BJ (cell line): ENCODE measurements around the gene NHSL2. TPM values are rescaled to one million over a fixed set of nuclear protein-coding genes. Genes with fewer than 3 reads are reported as not detected.
"Not testable (repeated sequence)": the region's sequence is repeated elsewhere in the genome, so short reads cannot be mapped to it uniquely, and the experiment has no call there.

ENCODE experiments used
- CTCF ChIA-PET: fragments of 350-600 bp; formaldehyde crosslinking; extraction: SDS; loops from one replicate; lab custom pipeline; 2021; ENCODE audit warnings: antibody characterized with exemption, inconsistent platforms; lab: Yijun Ruan, JAX
- POLR2A ChIA-PET: fragments of 300-600 bp; sonication (Branson Sonifier 250); formaldehyde crosslinking; extraction: SDS; loops from one replicate; lab custom pipeline; 2021; ENCODE audit warnings: antibody characterized with exemption; lab: Charles Lee
- DNase-seq: peaks from one replicate; pipeline ENCODE4 v3.0.0-alpha.2; 2011; ENCODE audit warnings: low read depth
- H3K27me3 ChIP-seq: 2 replicates; pipeline ENCODE4 v1.6.0; 2011; ENCODE audit warnings: low read length; ENCODE audit not compliant: control insufficient read depth, insufficient read depth
- H3K36me3 ChIP-seq: 2 replicates; pipeline ENCODE4 v1.5.1; 2011; ENCODE audit warnings: low read length; ENCODE audit not compliant: control insufficient read depth, insufficient read depth
- H3K4me3 ChIP-seq: 2 replicates; pipeline ENCODE4 v1.5.1; 2011; ENCODE audit warnings: low read depth, mild to moderate bottlenecking, control low read depth, low read length
- polyA plus RNA-seq: library from polyadenylated mRNA; depleted of rRNA; stranded (reverse); fragments of >200 nt; gene quantifications from 2 replicates; pipeline ENCODE4 v1.2.3, GENCODE V29; 2011
- TF ChIP-seq, protein P1 (sequence below): IDR thresholded peaks from 2 replicates; pipeline ENCODE4 v1.5.1; 2011; ENCODE audit warnings: low read depth, mild to moderate bottlenecking, control low read depth, inconsistent platforms, low read length, moderate library complexity; ENCODE audit not compliant: insufficient read depth

Gene NHSL2
- polyA plus RNA-seq, 1 experiment, result 7.9 TPM

GRCh38 chrX:71872542-71873458 lies 37.8 kb upstream of the NHSL2 start:
- H3K4me3 ChIP-seq, result no peak overlapping the region
- TF ChIP-seq, protein P1, sequence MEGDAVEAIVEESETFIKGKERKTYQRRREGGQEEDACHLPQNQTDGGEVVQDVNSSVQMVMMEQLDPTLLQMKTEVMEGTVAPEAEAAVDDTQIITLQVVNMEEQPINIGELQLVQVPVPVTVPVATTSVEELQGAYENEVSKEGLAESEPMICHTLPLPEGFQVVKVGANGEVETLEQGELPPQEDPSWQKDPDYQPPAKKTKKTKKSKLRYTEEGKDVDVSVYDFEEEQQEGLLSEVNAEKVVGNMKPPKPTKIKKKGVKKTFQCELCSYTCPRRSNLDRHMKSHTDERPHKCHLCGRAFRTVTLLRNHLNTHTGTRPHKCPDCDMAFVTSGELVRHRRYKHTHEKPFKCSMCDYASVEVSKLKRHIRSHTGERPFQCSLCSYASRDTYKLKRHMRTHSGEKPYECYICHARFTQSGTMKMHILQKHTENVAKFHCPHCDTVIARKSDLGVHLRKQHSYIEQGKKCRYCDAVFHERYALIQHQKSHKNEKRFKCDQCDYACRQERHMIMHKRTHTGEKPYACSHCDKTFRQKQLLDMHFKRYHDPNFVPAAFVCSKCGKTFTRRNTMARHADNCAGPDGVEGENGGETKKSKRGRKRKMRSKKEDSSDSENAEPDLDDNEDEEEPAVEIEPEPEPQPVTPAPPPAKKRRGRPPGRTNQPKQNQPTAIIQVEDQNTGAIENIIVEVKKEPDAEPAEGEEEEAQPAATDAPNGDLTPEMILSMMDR, result no peak
- H3K27me3 ChIP-seq, result no peaks in the 10 kb centered on the region
- CTCF ChIA-PET, result no interaction called here
- POLR2A ChIA-PET, result no interaction called here
- H3K36me3 ChIP-seq, result no peaks in the 10 kb centered on the region
- DNase-seq, result no peak

- TF ChIP-seq, protein P1, result no peak
- POLR2A ChIA-PET, result no interaction called here
- Histone ChIP-seq H3K27me3 (no peaks in the 10 kb centered on the region), H3K36me3 (no peaks in the 10 kb centered on the region), H3K4me3 (no peak overlapping the region)
- CTCF ChIA-PET, result no interaction called here
- no peak for DNase-seq
These were observed 37.2 kb upstream of the NHSL2 start for GRCh38 chrX:71873459-71873833.

- CTCF ChIA-PET, DNase-seq, H3K27me3 ChIP-seq, H3K36me3 ChIP-seq, POLR2A ChIA-PET, H3K4me3 ChIP-seq: not testable (repeated sequence)
These were observed 33.8 kb upstream of the NHSL2 start for GRCh38 chrX:71876841-71877240.

- no peak overlapping the region for H3K4me3 ChIP-seq
- TF ChIP-seq, protein P1, result no peak
- no peaks in the 10 kb centered on the region for H3K36me3 ChIP-seq
- H3K27me3 ChIP-seq, result no peaks in the 10 kb centered on the region
- DNase-seq, result no peak
- POLR2A ChIA-PET, result no interaction called here
- CTCF ChIA-PET, result no interaction called here
These were observed 25.5 kb upstream of the NHSL2 start for GRCh38 chrX:71885099-71885498.

- TF ChIP-seq, protein P1, result no peak
- no peaks in the 10 kb centered on the region for H3K27me3 ChIP-seq
- ChIA-PET CTCF (no interaction called here), POLR2A (no interaction called here)
- H3K36me3 ChIP-seq, result no peaks in the 10 kb centered on the region
- no peak overlapping the region for H3K4me3 ChIP-seq
- DNase-seq, result no peak
These were observed 15.0 kb upstream of the NHSL2 start for GRCh38 chrX:71895607-71896006.

DNA sequence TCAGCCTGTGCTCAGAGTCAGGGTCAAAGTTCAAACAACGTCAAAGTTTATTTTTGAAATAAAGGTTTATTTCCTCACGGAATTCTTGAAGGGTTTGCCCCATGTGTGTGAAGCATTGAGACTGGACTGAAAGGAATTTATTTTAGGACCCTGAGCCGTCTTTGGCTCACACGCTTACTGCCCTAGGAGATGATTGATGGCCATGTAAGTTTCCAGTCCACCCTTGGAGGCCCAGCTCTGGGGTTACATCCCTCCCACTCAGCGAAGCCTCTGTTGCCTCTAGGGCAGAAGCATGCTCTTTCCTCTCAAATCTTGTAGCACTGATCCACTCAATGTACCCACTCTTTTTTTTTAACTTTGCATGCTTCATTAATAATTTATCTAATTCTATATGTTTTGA lies 4.5 kb upstream of the NHSL2 start:
- no peak for DNase-seq
- Histone ChIP-seq H3K36me3 (no peaks in the 10 kb centered on the region), H3K4me3 (no peak overlapping the region), H3K27me3 (peaks cover 2% of the 10 kb centered on the region; the same call in 1 of the 2 replicates)
- ChIA-PET POLR2A (no interaction called here), CTCF (no interaction called here)
- TF ChIP-seq, protein P1, result no peak
